Testis (tissue), 3 donors: ENCODE measurements around the gene DCTD. TPM values are rescaled to one million over a fixed set of nuclear protein-coding genes. Genes with fewer than 3 reads are reported as not detected.

Source experiments
- DNase-seq: peaks from one replicate; pipeline ENCODE4 v3.0.0-alpha.2; 2019
- H3K27ac ChIP-seq, 2 donors: fragments of 200-600 bp; sonication (generic); one replicate each; pipeline ENCODE4 v1.5.1; 2019
- H3K27me3 ChIP-seq: fragments of 200-600 bp; sonication (generic); one replicate; pipeline ENCODE4 v1.5.1; 2019
- H3K36me3 ChIP-seq: fragments of 200-600 bp; sonication (generic); one replicate; pipeline ENCODE4 v1.5.1; 2017; ENCODE audit warnings: low read depth; ENCODE audit errors: missing control alignments
- H3K4me1 ChIP-seq: fragments of 200-600 bp; sonication (generic); one replicate; pipeline ENCODE4 v1.5.1; 2019
- H3K4me3 ChIP-seq, 2 donors: fragments of 200-600 bp; sonication (generic); one replicate each; pipeline ENCODE4 v1.5.1; 2017 to 2019
- H3K9me3 ChIP-seq: fragments of 200-600 bp; sonication (generic); one replicate; pipeline ENCODE4 v1.5.1; 2017
- CTCF ChIP-seq, 3 experiments: fragments of 450-650 bp in 2 of 3; fragments of 200-600 bp in 1 of 3; sonication (generic) in 1 of 3; IDR thresholded peaks; one replicate each; pipeline ENCODE4 v1.5.1; 2016 to 2019; ENCODE audit warnings: antibody characterized with exemption in 3 of 3, mild to moderate bottlenecking in 2 of 3, moderate library complexity in 1 of 3
- POLR2A ChIP-seq: fragments of 450-650 bp; IDR thresholded peaks from one replicate; pipeline ENCODE4 v1.6.1; 2017; ENCODE audit warnings: antibody characterized with exemption, mild to moderate bottlenecking, moderate library complexity
- WGBS, 2 donors: methylation state at CpG; one replicate each; pipeline ENCODE4 v1.1.5; 2018; 5-methylcytosine and 5-hydroxymethylcytosine counted together
- intact Hi-C: fragments of 100-400 bp; cut with DNase I; formaldehyde crosslinking; loops from one replicate; pipeline ENCODE4 v1.15.1; 2023; ENCODE audit warnings: low total_unique reads
- polyA plus RNA-seq: library from polyadenylated mRNA; stranded (reverse); fragments of 350-450 nt; fragmentation: Illumina TruSeq; extraction: RNeasy Lipid Tissue Mini Kit (QIAGEN cat#74804); gene quantifications from one replicate; pipeline ENCODE4 v1.2.3, GENCODE V29; 2014; ENCODE audit warnings: low read depth, low replicate concordance; ENCODE audit not compliant: insufficient read depth
- total RNA-seq, 2 donors: library from RNA; depleted of rRNA; stranded (reverse); fragments of >200 nt; gene quantifications; one replicate each; pipeline ENCODE4 v1.2.3, GENCODE V29; 2016

Gene DCTD
- total and polyA plus RNA-seq, 3 donors from 2014 or later, result 41.8 to 56.5 (median 45.6) TPM

GRCh38 chr4:182927505-182927904 lies 10.3 kb upstream of the DCTD start:
- Histone ChIP-seq H3K4me3 (no peak overlapping the region), H3K27ac (no peak overlapping the region), H3K4me1 (no peaks in the 10 kb centered on the region), H3K27me3 (no peaks in the 10 kb centered on the region), H3K36me3 (no peaks in the 10 kb centered on the region), H3K9me3 (no peaks in the 10 kb centered on the region)
- DNase-seq, result no peak
- intact Hi-C loops, result loop anchor here (10.0 kb wide), 1 partner anchor 327 kb away; no protein-coding TSS in a partner anchor
- no peak for TF ChIP-seq CTCF (IDR thresholded peaks at IDR 0.05)
- no peak for TF ChIP-seq POLR2A
- 75% methylated on average over 3 of the region's 3 CpGs for WGBS, 2 donors

- Histone ChIP-seq H3K4me3 (no peak overlapping the region), H3K27me3 (no peaks in the 10 kb centered on the region), H3K27ac (no peak overlapping the region), H3K36me3 (no peaks in the 10 kb centered on the region), H3K9me3 (no peaks in the 10 kb centered on the region), H3K4me1 (no peaks in the 10 kb centered on the region)
- no peak for DNase-seq
- TF ChIP-seq CTCF (IDR thresholded peaks at IDR 0.05) (no peak), POLR2A (no peak)
- WGBS, 2 donors, result 68 to 80% methylated on average over 1 of the region's 1 CpG
- intact Hi-C loops, result loop anchor here (10.0 kb wide), 1 partner anchor 329 kb away; no protein-coding TSS in a partner anchor
These were observed 8.7 kb upstream of the DCTD start for GRCh38 chr4:182925855-182926254.

DNA sequence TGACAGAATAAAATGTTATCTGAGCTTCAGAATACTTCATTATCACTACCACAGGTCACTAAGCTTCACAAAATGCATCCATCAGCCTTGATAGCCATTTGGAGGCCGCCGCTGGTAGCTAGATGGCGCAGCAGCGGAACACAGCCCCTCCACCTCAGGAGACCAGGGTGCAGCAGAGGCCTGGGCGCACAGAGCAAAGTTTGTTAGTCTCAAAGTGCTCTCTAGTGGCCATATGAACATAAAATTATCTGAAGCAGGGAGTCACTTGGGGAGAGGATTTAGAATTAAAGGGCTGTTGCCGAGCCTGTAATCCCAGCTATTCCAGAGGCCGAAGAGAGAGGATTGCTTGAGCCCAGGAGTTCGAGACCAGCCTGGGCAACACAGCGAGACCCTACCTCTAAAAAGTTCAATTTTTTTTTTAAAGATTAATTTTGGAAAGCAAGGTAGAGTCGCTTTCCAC lies 8.1 kb upstream of the DCTD start:
- TF ChIP-seq POLR2A (no peak), CTCF (IDR thresholded peaks at IDR 0.05) (peak; percentile 26 to 43 (median 35))
- no peaks in the 10 kb centered on the region for H3K4me1 ChIP-seq
- 59 to 63% methylated on average over 10 of the region's 10 CpGs for WGBS, 2 donors
- intact Hi-C loops, result loop anchor here (10.0 kb wide), 1 partner anchor 329 kb away; no protein-coding TSS in a partner anchor
- no peaks in the 10 kb centered on the region for H3K27me3 ChIP-seq
- H3K27ac ChIP-seq, result no peak overlapping the region
- H3K4me3 ChIP-seq, result no peak overlapping the region
- no peaks in the 10 kb centered on the region for H3K36me3 ChIP-seq
- H3K9me3 ChIP-seq, result no peaks in the 10 kb centered on the region
- peak; percentile 85 for DNase-seq

GRCh38 chr4:182924497-182924896 lies 7.3 kb upstream of the DCTD start:
- Histone ChIP-seq H3K36me3 (no peaks in the 10 kb centered on the region), H3K4me1 (no peaks in the 10 kb centered on the region), H3K27ac (no peak overlapping the region), H3K9me3 (no peaks in the 10 kb centered on the region), H3K27me3 (no peaks in the 10 kb centered on the region), H3K4me3 (no peak overlapping the region)
- no peak for TF ChIP-seq POLR2A
- TF ChIP-seq CTCF (IDR thresholded peaks at IDR 0.05), result no peak
- WGBS, 2 donors, result 96 to 97% methylated on average over 7 of the region's 7 CpGs
- no peak for DNase-seq
- intact Hi-C loops, result loop anchor here (10.0 kb wide), 1 partner anchor 330 kb away; no protein-coding TSS in a partner anchor

- TF ChIP-seq CTCF (IDR thresholded peaks at IDR 0.05), result no peak
- no peak for TF ChIP-seq POLR2A
- Histone ChIP-seq H3K36me3 (no peaks in the 10 kb centered on the region), H3K4me1 (no peaks in the 10 kb centered on the region), H3K27me3 (no peaks in the 10 kb centered on the region), H3K4me3 (no peak overlapping the region), H3K27ac (no peak overlapping the region), H3K9me3 (no peaks in the 10 kb centered on the region)
- intact Hi-C loops, result loop anchor here (10.0 kb wide), 1 partner anchor 331 kb away; no protein-coding TSS in a partner anchor
- DNase-seq, result no peak
- 89 to 92% methylated on average over 10 of the region's 10 CpGs for WGBS, 2 donors
These were observed 6.7 kb upstream of the DCTD start for GRCh38 chr4:182923796-182924340.
